Measurements from ENCODE around the gene IFT74. TPM values are rescaled to one million over a fixed set of nuclear protein-coding genes. Genes with fewer than 3 reads are reported as not detected.

The IFT74 gene
- total and polyA plus RNA-seq, 12 donors = 12.1 to 39.2 (median 19.5) TPM

GRCh38 chr9:26951794-26952193 lies 4.4 kb upstream of the IFT74 start:
- H3K27ac ChIP-seq = no peak overlapping the region
- intact Hi-C loops (cut with DNase I) = no loop called here
- no peaks in the 10 kb centered on the region for H3K36me3 ChIP-seq (replicated peaks in 1 of 2)
- no peak for DNase-seq
- H3K4me3 ChIP-seq = no peak overlapping the region
- no peaks in the 10 kb centered on the region for H3K9me3 ChIP-seq (replicated peaks in 1 of 3)
- TF ChIP-seq CTCF (IDR thresholded peaks at IDR 0.05) = no peak
- no peak for TF ChIP-seq POLR2A (IDR thresholded peaks at IDR 0.05)
- WGBS, 4 donors = 62 to 74% (median 73%) methylated on average over 3 of the region's 3 CpGs
- H3K27me3 ChIP-seq = no peaks in the 10 kb centered on the region
- peaks cover 5 to 17% of the 10 kb centered on the region in 2 donors for H3K4me1 ChIP-seq (replicated peaks in 1 of 2)

GRCh38 chr9:26954050-26954508 lies 2.1 kb upstream of the IFT74 start:
- no peaks in the 10 kb centered on the region for H3K9me3 ChIP-seq (replicated peaks in 1 of 3)
- peak overlapping the region in 2 of 5 donors; percentile 91 to 95 for H3K27ac ChIP-seq
- TF ChIP-seq CTCF (IDR thresholded peaks at IDR 0.05) = no peak
- no peak for TF ChIP-seq POLR2A (IDR thresholded peaks at IDR 0.05)
- 69 to 77% (median 72%) methylated on average over 3 of the region's 3 CpGs for WGBS, 4 donors
- peaks cover 0 to 25% of the 10 kb centered on the region in 2 donors for H3K4me1 ChIP-seq (replicated peaks in 1 of 2)
- intact Hi-C loops (cut with DNase I) = no loop called here
- no peaks in the 10 kb centered on the region for H3K27me3 ChIP-seq
- no peaks in the 10 kb centered on the region for H3K36me3 ChIP-seq (replicated peaks in 1 of 2)
- DNase-seq = no peak
- H3K4me3 ChIP-seq = no peak overlapping the region

- no peak for TF ChIP-seq CTCF (IDR thresholded peaks at IDR 0.05)
- peak in 1 of 2 donors; percentile 10 for TF ChIP-seq POLR2A (IDR thresholded peaks at IDR 0.05)
- WGBS, 4 donors = 28 to 36% (median 31%) methylated on average over 4 of the region's 4 CpGs
- Histone ChIP-seq H3K4me1 (replicated peaks in 1 of 2) (peaks cover 0 to 25% of the 10 kb centered on the region in 2 donors), H3K27me3 (no peaks in the 10 kb centered on the region), H3K27ac (peak overlapping the region; percentile 86 to 95 (median 91)), H3K9me3 (replicated peaks in 1 of 3) (no peaks in the 10 kb centered on the region), H3K4me3 (peak overlapping the region in 3 of 4 donors; percentile 40 to 69 (median 51)), H3K36me3 (replicated peaks in 1 of 2) (no peaks in the 10 kb centered on the region)
- intact Hi-C loops (cut with DNase I) = no loop called here
- DNase-seq = peak in 6 of 7 donors; percentile 31 to 69 (median 51)
Observed at GRCh38 chr9:26955222-26955903, 849 bp upstream of the IFT74 start.

GRCh38 chr9:26956860-26957233 lies 635 bp downstream of the IFT74 start:
- peaks cover 0 to 25% of the 10 kb centered on the region in 2 donors for H3K4me1 ChIP-seq (replicated peaks in 1 of 2)
- no peaks in the 10 kb centered on the region for H3K36me3 ChIP-seq (replicated peaks in 1 of 2)
- peak overlapping the region; percentile 86 to 95 (median 91) for H3K27ac ChIP-seq
- TF ChIP-seq POLR2A (IDR thresholded peaks at IDR 0.05) (no peak), CTCF (IDR thresholded peaks at IDR 0.05) (no peak)
- H3K4me3 ChIP-seq = peak overlapping the region in 3 of 4 donors; percentile 9 to 69 (median 51)
- H3K9me3 ChIP-seq (replicated peaks in 1 of 3) = no peaks in the 10 kb centered on the region
- no peaks in the 10 kb centered on the region for H3K27me3 ChIP-seq
- intact Hi-C loops (cut with DNase I) = no loop called here
- WGBS, 4 donors = 20 to 31% (median 28%) methylated on average over 6 of the region's 6 CpGs
- no peak for DNase-seq

Data from adrenal gland (tissue), 12 donors.